ENCODE results near the gene RPL38. TPM values are rescaled to one million over a fixed set of nuclear protein-coding genes. Genes with fewer than 3 reads are reported as not detected.

RPL38 gene
- total and polyA plus RNA-seq, 2 of the 4 experiments (the other 2 are of a cell fraction), result 111 to 527 TPM

GRCh38 chr17:74179576-74179975 lies 23.9 kb upstream of the RPL38 start:
- no peak overlapping the region for H3K18ac ChIP-seq (ENCODE audit: low read depth, low read length)

More at GRCh38 chr17:74179576-74179975, 23.9 kb upstream of the RPL38 start:
- Histone ChIP-seq H3K9me3 (ENCODE audit: control insufficient read depth, insufficient read depth, low read length) (no peaks in the 10 kb centered on the region), H3K23ac (ENCODE audit: low read depth, low read length) (no peak overlapping the region), H3K27ac (ENCODE audit: insufficient read depth, low read length) (no peak overlapping the region), H3K9me1 (ENCODE audit: insufficient read depth, low read length) (no peaks in the 10 kb centered on the region), H2AFZ (replicated peaks; ENCODE audit: low read length, poor library complexity) (no peak overlapping the region), H3K56ac (ENCODE audit: extremely low read depth, insufficient read depth, low read length) (no peak overlapping the region), H3K4ac (ENCODE audit: low read depth, low read length) (no peak overlapping the region), H2BK120ac (ENCODE audit: low read depth, low read length) (no peak overlapping the region), H3K4me2 (ENCODE audit: low read depth, low read length) (no peak overlapping the region), H2BK20ac (ENCODE audit: low read depth, low read length) (no peak overlapping the region), H4K20me1 (ENCODE audit: insufficient read depth, low read length) (no peaks in the 10 kb centered on the region), H2BK15ac (ENCODE audit: low read depth, low read length) (no peak overlapping the region), H3K14ac (replicated peaks; ENCODE audit: low read depth, low read length) (no peak overlapping the region), H2AK9ac (replicated peaks; ENCODE audit: low read depth, low read length, poor library complexity) (no peak overlapping the region), H3K79me1 (ENCODE audit: low read depth in 1 of 2, low read length in 2 of 2) (no peaks in the 10 kb centered on the region), H4K5ac (ENCODE audit: low read depth, low read length) (no peak overlapping the region), H3K4me3 (ENCODE audit: insufficient read depth, low read depth, low read length) (no peak overlapping the region), H3K4me1 (ENCODE audit: control insufficient read depth, insufficient read depth, low read length) (no peaks in the 10 kb centered on the region), H4K91ac (ENCODE audit: insufficient read depth, low read depth, low read length) (no peak overlapping the region), H3K36me3 (ENCODE audit: control insufficient read depth, insufficient read depth, low read length) (no peaks in the 10 kb centered on the region), H3K27me3 (ENCODE audit: control insufficient read depth, insufficient read depth, low read length) (no peaks in the 10 kb centered on the region; the same call in 1 of the 2 replicates), H3K9ac (ENCODE audit: low read depth, low read length) (no peak overlapping the region), H2BK5ac (ENCODE audit: low read depth, low read length, poor library complexity, severe bottlenecking) (no peak overlapping the region), H4K8ac (ENCODE audit: low read depth in 2 of 2, low read length in 2 of 2) (no peak overlapping the region), H2AK5ac (ENCODE audit: low read depth, low read length) (no peak overlapping the region)
- in situ Hi-C loops (cut with MboI; ENCODE audit: low sequenced_read_pairs) (loop anchor here (10.0 to 25.0 kb wide), 2 partner anchors 745 to 917 kb away; partner anchors contain the start of gene CPSF4L), intact Hi-C loops (cut with micrococcal nuclease) (loop anchor here (5.0 to 10.0 kb wide), 3 partner anchors 807 to 1455 kb away; no protein-coding TSS in a partner anchor), dilution Hi-C loops (cut with HindIII; ENCODE audit: low sequenced_read_pairs, unreplicated experiment) (no loop called here)
- TF ChIP-seq FOS (IDR thresholded peaks at IDR 0.05; ENCODE audit: low read depth, low read length) (no peak), CEBPB (IDR thresholded peaks at IDR 0.05; ENCODE audit: low read depth, low read length) (no peak), USF2 (IDR thresholded peaks at IDR 0.05; ENCODE audit: low read depth, low read length) (no peak), MXI1 (IDR thresholded peaks at IDR 0.05; ENCODE audit: borderline replicate concordance, low read depth, low read length) (no peak), SMC3 (IDR thresholded peaks at IDR 0.05; ENCODE audit: low read depth, low read length) (no peak)
- 0% methylated on average over 1 of the region's 4 CpGs; no CpG with 5 or more reads in 1 of the 2 experiments for WGBS, 2 experiments (ENCODE audit: extremely low coverage in 2 of 2, insufficient read length in 1 of 2)
- ChIA-PET POLR2A (ENCODE audit: unreplicated experiment) (no interaction called here), CTCF (interaction anchor here (0.8 kb wide), 1 partner anchor 751 kb away, joined by 3 read pairs; no protein-coding TSS in a partner anchor)
- ATAC-seq (ENCODE audit: low read depth), result no peak
- no TSS peak for BruUV-seq (replicated peaks)
- DNase-seq, result no peak
